H1 (cell line): Measurements from ENCODE around the gene DUS1L. TPM values are rescaled to one million over a fixed set of nuclear protein-coding genes. Genes with fewer than 3 reads are reported as not detected.

Experiments
- CTCF ChIA-PET: fragments of 300-600 bp; sonication (Branson Sonifier 250); formaldehyde crosslinking; loops from one replicate; lab custom pipeline; 2021; ENCODE audit not compliant: partially characterized antibody; lab: Charles Lee
- POLR2A ChIA-PET: fragments of 300-600 bp; sonication (Branson Sonifier 250); formaldehyde crosslinking; loops from one replicate; lab custom pipeline; 2021; ENCODE audit warnings: inconsistent platforms; ENCODE audit not compliant: partially characterized antibody; lab: Charles Lee
- DNase-seq, 2 experiments: peaks; one replicate each; pipeline versions ENCODE4 v3.0.0 to v3.0.0-alpha.2; 2010 to 2022; ENCODE audit warnings: low spot score in 2 of 2, low read depth in 1 of 2, mixed read lengths in 1 of 2
- FAIRE-seq: peaks from 2 replicates; lab custom pipeline; 2011; peaks lifted over from hg19 to GRCh38; lab: Jason Lieb, UNC
- H2AFZ ChIP-seq: 2 replicates; pipeline ENCODE4 v1.8.1; 2012; ENCODE audit warnings: low read length, inconsistent platforms
- H2AK5ac ChIP-seq: 2 replicates; pipeline ENCODE4 v1.6.1; 2013; ENCODE audit warnings: low read depth, low read length
- H2BK120ac ChIP-seq: replicated peaks from 2 replicates; pipeline ENCODE3; 2013; ENCODE audit warnings: low read depth, low read length, inconsistent platforms
- H2BK12ac ChIP-seq: 2 replicates; pipeline ENCODE4 v1.6.1; 2013; ENCODE audit warnings: low read depth, low read length
- H2BK15ac ChIP-seq: 2 replicates; pipeline ENCODE4 v1.6.1; 2013; ENCODE audit warnings: low read length
- H2BK20ac ChIP-seq: 2 replicates; pipeline ENCODE4 v1.6.1; 2013; ENCODE audit warnings: low read length
- H2BK5ac ChIP-seq: 2 replicates; pipeline ENCODE4 v1.6.1; 2013; ENCODE audit warnings: low read depth, low read length
- H3K14ac ChIP-seq: 2 replicates; pipeline ENCODE4 v1.6.1; 2013; ENCODE audit warnings: inconsistent platforms; ENCODE audit not compliant: insufficient read length
- H3K18ac ChIP-seq: 2 replicates; pipeline ENCODE4 v1.6.1; 2013; ENCODE audit warnings: low read length; ENCODE audit errors: extremely low read depth
- H3K23ac ChIP-seq: 2 replicates; pipeline ENCODE4 v1.6.1; 2013; ENCODE audit warnings: inconsistent platforms; ENCODE audit not compliant: insufficient read length
- H3K23me2 ChIP-seq: 2 replicates; pipeline ENCODE4 v1.6.1; 2013; ENCODE audit warnings: low read depth, low read length
- H3K27ac ChIP-seq: 2 replicates; pipeline ENCODE4 v1.6.1; 2011; ENCODE audit warnings: low read depth, low read length, inconsistent platforms
- H3K27me3 ChIP-seq, 4 experiments: replicated peaks in 1 of 4; 1 replicate in 1 of 4; 2 replicates in 3 of 4; pipeline versions ENCODE4 v1.6.1 to v1.8.1; 2011 to 2013; ENCODE audit warnings: low read length in 3 of 4, mild to moderate bottlenecking in 3 of 4, inconsistent platforms in 2 of 4, mixed read lengths in 2 of 4, moderate library complexity in 1 of 4; ENCODE audit not compliant: control insufficient read depth in 3 of 4, insufficient read depth in 3 of 4; ENCODE audit errors: extremely low read depth in 1 of 4
- H3K36me3 ChIP-seq, 4 experiments: 2 replicates each; pipeline versions ENCODE4 v1.6.1 to v1.8.1; 2011 to 2013; ENCODE audit warnings: mild to moderate bottlenecking in 4 of 4, low read length in 3 of 4, moderate library complexity in 2 of 4, control low read depth in 1 of 4, inconsistent platforms in 1 of 4; ENCODE audit not compliant: insufficient read depth in 4 of 4, control insufficient read depth in 2 of 4
- H3K4ac ChIP-seq: replicated peaks from 2 replicates; pipeline ENCODE3; 2013; ENCODE audit warnings: low read length, low read depth, mixed read lengths, inconsistent platforms; ENCODE audit not compliant: insufficient read length
- H3K4me1 ChIP-seq, 4 experiments: replicated peaks in 1 of 4; 1 replicate in 1 of 4; 2 replicates in 3 of 4; pipeline versions ENCODE4 v1.6.1 to v1.8.1; 2011 to 2013; ENCODE audit warnings: low read length in 3 of 4, inconsistent platforms in 2 of 4, mixed read lengths in 1 of 4; ENCODE audit not compliant: insufficient read depth in 4 of 4, control insufficient read depth in 3 of 4
- H3K4me2 ChIP-seq, 2 experiments: 2 replicates each; pipeline versions ENCODE4 v1.6.1 to v1.8.1; 2011 to 2013; ENCODE audit warnings: low read depth in 2 of 2, low read length in 2 of 2, control low read depth in 1 of 2, inconsistent platforms in 1 of 2, mild to moderate bottlenecking in 1 of 2; ENCODE audit not compliant: insufficient read depth in 1 of 2
- H3K4me3 ChIP-seq, 4 experiments: fragments of 200-600, 300-600 bp in 1 of 4; sonication (generic), shearing (Covaris generic), sonication (Bioruptor Twin) in 1 of 4; 2 replicates each; pipeline versions ENCODE4 v1.5.1 to v1.8.1; 2011 to 2016; ENCODE audit warnings: low read length in 4 of 4, low read depth in 3 of 4, control low read depth in 2 of 4, inconsistent platforms in 2 of 4, mild to moderate bottlenecking in 2 of 4, mixed read lengths in 1 of 4, moderate library complexity in 1 of 4; ENCODE audit not compliant: insufficient read depth in 2 of 4; ENCODE audit errors: extremely low read depth in 1 of 4
- H3K56ac ChIP-seq: replicated peaks from 2 replicates; pipeline ENCODE3; 2013; ENCODE audit warnings: low read depth, mild to moderate bottlenecking, mixed read lengths, low read length, inconsistent platforms; ENCODE audit not compliant: insufficient read length
- H3K79me1 ChIP-seq: 2 replicates; pipeline ENCODE4 v1.6.1; 2013; ENCODE audit warnings: low read depth, low read length, control low read depth
- H3K79me2 ChIP-seq, 2 experiments: 2 replicates each; pipeline versions ENCODE4 v1.6.1 to v1.8.1; 2012 to 2013; ENCODE audit warnings: low read length in 2 of 2, mild to moderate bottlenecking in 2 of 2, inconsistent platforms in 1 of 2; ENCODE audit not compliant: insufficient read depth in 2 of 2, control insufficient read depth in 1 of 2
- H3K9ac ChIP-seq, 4 experiments: replicated peaks in 1 of 4; 1 replicate in 1 of 4; 2 replicates in 3 of 4; pipeline versions ENCODE4 v1.6.1 to v1.8.1; 2011 to 2013; ENCODE audit warnings: low read depth in 3 of 4, low read length in 3 of 4, control low read depth in 2 of 4, mild to moderate bottlenecking in 2 of 4, moderate library complexity in 2 of 4, inconsistent platforms in 1 of 4; ENCODE audit errors: extremely low read depth in 1 of 4
- H3K9me3 ChIP-seq, 2 experiments: 2 replicates each; pipeline versions ENCODE4 v1.6.1 to v1.8.1; 2012 to 2013; ENCODE audit warnings: mild to moderate bottlenecking in 2 of 2, moderate library complexity in 2 of 2, control low read depth in 1 of 2, inconsistent platforms in 1 of 2, low read depth in 1 of 2, low read length in 1 of 2, mixed read lengths in 1 of 2; ENCODE audit not compliant: insufficient read depth in 2 of 2
- H4K20me1 ChIP-seq, 2 experiments: replicated peaks in 1 of 2; 2 replicates each; pipeline versions ENCODE3 to v1.8.1; 2011 to 2013; ENCODE audit warnings: inconsistent platforms in 2 of 2, low read length in 2 of 2, mild to moderate bottlenecking in 1 of 2; ENCODE audit not compliant: insufficient read depth in 2 of 2, control insufficient read depth in 1 of 2
- H4K5ac ChIP-seq: 2 replicates; pipeline ENCODE4 v1.6.1; 2013; ENCODE audit warnings: low read length, low read depth, mixed read lengths, inconsistent platforms; ENCODE audit not compliant: insufficient read length
- H4K8ac ChIP-seq: 2 replicates; pipeline ENCODE4 v1.8.0; 2013; ENCODE audit warnings: mild to moderate bottlenecking, moderate library complexity, low read length, inconsistent platforms; ENCODE audit not compliant: insufficient read depth; ENCODE audit errors: extremely low read depth
- H4K91ac ChIP-seq: replicated peaks from 2 replicates; pipeline ENCODE3; 2013; ENCODE audit warnings: low read length, mixed read lengths, inconsistent platforms; ENCODE audit not compliant: insufficient read length
- BRCA1 ChIP-seq: IDR thresholded peaks from 2 replicates; pipeline ENCODE4 v1.6.1; 2012; ENCODE audit warnings: low read depth, low read length, improper control_type of control experiment
- CHD1 ChIP-seq: IDR thresholded peaks from 2 replicates; pipeline ENCODE4 v1.6.1; 2012; ENCODE audit warnings: low read depth, low read length, improper control_type of control experiment
- CHD2 ChIP-seq: IDR thresholded peaks from 2 replicates; pipeline ENCODE4 v1.6.1; 2012; ENCODE audit warnings: low read length, improper control_type of control experiment
- GTF2F1 ChIP-seq: IDR thresholded peaks from 2 replicates; pipeline ENCODE4 v1.6.1; 2012; ENCODE audit warnings: low read depth, low read length, improper control_type of control experiment, borderline replicate concordance
- POU5F1 ChIP-seq: IDR thresholded peaks from 2 replicates; pipeline ENCODE4 v1.6.1; 2011; ENCODE audit warnings: low read depth, mild to moderate bottlenecking, low read length, moderate library complexity
- RFX5 ChIP-seq: IDR thresholded peaks from 2 replicates; pipeline ENCODE4 v1.6.1; 2011; ENCODE audit warnings: low read depth, low read length, improper control_type of control experiment, borderline replicate concordance
- RXRA ChIP-seq: IDR thresholded peaks from 2 replicates; pipeline ENCODE4 v1.6.1; 2011; ENCODE audit warnings: low read depth, mild to moderate bottlenecking, low read length, moderate library complexity; ENCODE audit not compliant: insufficient read depth
- SIRT6 ChIP-seq: IDR thresholded peaks from one replicate; pipeline ENCODE4 v1.7.1; 2012; ENCODE audit warnings: low read length, inconsistent platforms
- SIX5 ChIP-seq: IDR thresholded peaks from 2 replicates; pipeline ENCODE4 v1.6.1; 2011; ENCODE audit warnings: mild to moderate bottlenecking, low read depth, low read length
- SP2 ChIP-seq: IDR thresholded peaks from 2 replicates; pipeline ENCODE4 v1.6.1; 2012; ENCODE audit warnings: mild to moderate bottlenecking, low read length, inconsistent platforms
- TAF7 ChIP-seq: optimal IDR thresholded peaks from 2 replicates; pipeline ENCODE3; 2011; ENCODE audit warnings: low read depth, mild to moderate bottlenecking, inconsistent platforms, low read length, moderate library complexity, borderline replicate concordance
- WGBS, 2 experiments: shearing (Covaris generic) in 1 of 2; methylation state at CpG; one replicate each; pipeline versions ENCODE4 v1.1.6 to v1.1.7; 2013 to 2015; ENCODE audit warnings: low lambda C conversion rate in 2 of 2, mixed read lengths in 2 of 2, inconsistent platforms in 1 of 2, low coverage in 1 of 2, missing lambda C conversion rate in 1 of 2; ENCODE audit not compliant: insufficient replicate concordance in 2 of 2, insufficient coverage in 1 of 2, insufficient read length in 1 of 2; ENCODE audit errors: extremely low coverage in 1 of 2, missing lambda C conversion rate in 1 of 2; 5-methylcytosine and 5-hydroxymethylcytosine counted together
- polyA plus RNA-seq, 7 experiments: library from polyadenylated mRNA; depleted of rRNA in 3 of 7; stranded (reverse) in 5 of 7; unstranded in 2 of 7; fragments of >200 nt in 5 of 7; fragments of 200-250 nt in 2 of 7; gene quantifications; 1 replicate in 5 of 7; 2 replicates in 1 of 7; 4 replicates in 1 of 7; pipeline versions ENCODE4 v1.2.1 to v1.2.3, GENCODE V29; 2011 to 2013; ENCODE audit warnings: missing spikeins in 2 of 7, mixed read lengths in 2 of 7
- total RNA-seq: library from RNA; stranded (reverse); fragmentation: NEBNext Ultra II Directional; extraction: Animal tissue kit (Norgen Biotek cat#: 25700); gene quantifications from 2 replicates; pipeline ENCODE4 v1.2.1, GENCODE V29; 2021
- TF ChIP-seq, protein P1 (sequence below), 3 experiments: IDR thresholded peaks; 1 replicate in 2 of 3; 2 replicates in 1 of 3; pipeline versions ENCODE4 v1.5.1 to v1.6.1; 2011; ENCODE audit warnings: low read length in 3 of 3, mild to moderate bottlenecking in 3 of 3, inconsistent platforms in 2 of 3, low read depth in 1 of 3, moderate library complexity in 1 of 3; ENCODE audit not compliant: insufficient read depth in 1 of 3; ENCODE audit errors: control extremely low read depth in 1 of 3

The DUS1L gene
- total and polyA plus RNA-seq, 2 of the 8 experiments (the other 6 are each of a cell fraction or from before 2014, with no cell fraction given) = 34.5 to 69.1 TPM

DNA sequence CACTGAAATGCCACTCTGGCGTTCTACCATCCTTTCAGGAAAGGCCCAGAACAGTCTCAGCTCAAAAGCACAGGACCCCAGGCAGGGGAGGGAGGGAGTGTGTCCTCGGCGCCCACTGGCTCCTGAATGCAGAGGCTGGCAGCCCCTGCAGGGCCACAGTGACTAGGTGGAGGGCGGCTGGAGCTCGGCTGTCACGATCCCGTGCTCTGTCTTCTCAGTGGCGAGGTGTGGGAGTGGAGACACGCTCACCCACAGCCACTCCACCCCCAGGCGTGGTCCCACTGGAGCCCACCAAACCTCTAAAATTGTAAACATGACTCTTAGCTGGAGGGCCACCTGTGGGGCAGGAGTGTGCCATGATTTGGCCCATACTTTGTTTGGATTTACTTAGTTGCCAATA lies 48.8 kb upstream of the DUS1L start:
- peaks cover 0 to 8% (median 2%) of the 10 kb centered on the region in 4 experiments; a peak in 4 of 7 replicates for H3K4me1 ChIP-seq
- H3K36me3 ChIP-seq = no peaks in the 10 kb centered on the region
- no peak overlapping the region for H3K9ac ChIP-seq
- WGBS, 2 experiments = 86% methylated on average over 9 of the region's 10 CpGs; no CpG with 5 or more reads in 1 of the 2 experiments
- H3K23ac ChIP-seq = no peak overlapping the region
- no peaks in the 10 kb centered on the region for H3K79me1 ChIP-seq
- H3K27ac ChIP-seq = no peak overlapping the region
- FAIRE-seq (no peak), DNase-seq (no peak)
- H3K14ac ChIP-seq = no peak overlapping the region
- H4K5ac ChIP-seq = no peak overlapping the region
- H3K9me3 ChIP-seq = no peaks in the 10 kb centered on the region
- H3K4me3 ChIP-seq = no peak overlapping the region
- H2BK120ac ChIP-seq = no peak overlapping the region
- H3K79me2 ChIP-seq = no peaks in the 10 kb centered on the region
- TF ChIP-seq SP2 (no peak), POU5F1 (no peak), SIX5 (no peak), RFX5 (no peak), RXRA (no peak), GTF2F1 (no peak), SIRT6 (no peak), CHD2 (no peak), TAF7 (no peak), CHD1 (no peak), BRCA1 (no peak)
- TF ChIP-seq, protein P1, sequence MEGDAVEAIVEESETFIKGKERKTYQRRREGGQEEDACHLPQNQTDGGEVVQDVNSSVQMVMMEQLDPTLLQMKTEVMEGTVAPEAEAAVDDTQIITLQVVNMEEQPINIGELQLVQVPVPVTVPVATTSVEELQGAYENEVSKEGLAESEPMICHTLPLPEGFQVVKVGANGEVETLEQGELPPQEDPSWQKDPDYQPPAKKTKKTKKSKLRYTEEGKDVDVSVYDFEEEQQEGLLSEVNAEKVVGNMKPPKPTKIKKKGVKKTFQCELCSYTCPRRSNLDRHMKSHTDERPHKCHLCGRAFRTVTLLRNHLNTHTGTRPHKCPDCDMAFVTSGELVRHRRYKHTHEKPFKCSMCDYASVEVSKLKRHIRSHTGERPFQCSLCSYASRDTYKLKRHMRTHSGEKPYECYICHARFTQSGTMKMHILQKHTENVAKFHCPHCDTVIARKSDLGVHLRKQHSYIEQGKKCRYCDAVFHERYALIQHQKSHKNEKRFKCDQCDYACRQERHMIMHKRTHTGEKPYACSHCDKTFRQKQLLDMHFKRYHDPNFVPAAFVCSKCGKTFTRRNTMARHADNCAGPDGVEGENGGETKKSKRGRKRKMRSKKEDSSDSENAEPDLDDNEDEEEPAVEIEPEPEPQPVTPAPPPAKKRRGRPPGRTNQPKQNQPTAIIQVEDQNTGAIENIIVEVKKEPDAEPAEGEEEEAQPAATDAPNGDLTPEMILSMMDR (IDR thresholded peaks at IDR 0.05; ENCODE audit: control extremely low read depth in 1 of 3, insufficient read depth in 1 of 3, low read depth in 1 of 3, low read length in 3 of 3) = no peak
- H2BK15ac ChIP-seq = no peak overlapping the region
- H2BK12ac ChIP-seq = no peak overlapping the region
- POLR2A ChIA-PET = no interaction called here
- H2BK20ac ChIP-seq = no peak overlapping the region
- peaks cover 0 to 4% (median 0%) of the 10 kb centered on the region in 4 experiments; a peak in 2 of 7 replicates for H3K27me3 ChIP-seq
- no peak overlapping the region for H2AFZ ChIP-seq
- no peak overlapping the region for H3K4me2 ChIP-seq
- CTCF ChIA-PET = interaction anchor here (0.7 to 10.5 kb wide), 7 partner anchors 10 to 78 kb away, joined by 3 to 61 read pairs (median 4); partner anchors contain the start of gene FASN
- H2BK5ac ChIP-seq = no peak overlapping the region
- no peak overlapping the region for H3K4ac ChIP-seq
- H3K23me2 ChIP-seq = 0 out of 2 replicates have a peak, but pooled peaks cover 2% of the 10 kb centered on the region
- H3K18ac ChIP-seq = no peak overlapping the region
- no peak overlapping the region for H4K8ac ChIP-seq
- H4K91ac ChIP-seq = no peak overlapping the region
- H3K56ac ChIP-seq = no peak overlapping the region
- no peak overlapping the region for H2AK5ac ChIP-seq
- H4K20me1 ChIP-seq = peaks cover 3 to 6% of the 10 kb centered on the region in 2 experiments
